Measurements from ENCODE around the gene IQSEC2.
A peak's percentile ranks its signal among the peaks of the same experiment; 100 is the strongest.

IQSEC2 gene

GRCh38 chrX:53294024-53294648 lies 12.8 kb upstream of the IQSEC2 start:
- no peak overlapping the region for H3K4me3 Mint-ChIP-seq
- no peaks in the 10 kb centered on the region for H3K27me3 Mint-ChIP-seq (ENCODE audit: low read depth)
- TF ChIP-seq CTCF (IDR thresholded peaks at IDR 0.05; ENCODE audit: unreplicated experiment in 3 of 3), result no peak
- H3K36me3 Mint-ChIP-seq (ENCODE audit: low read depth), result no peaks in the 10 kb centered on the region
- peaks cover 12% of the 10 kb centered on the region for H3K4me1 Mint-ChIP-seq
- H3K9me3 Mint-ChIP-seq, result peaks cover 5% of the 10 kb centered on the region
- no peak overlapping the region for H3K27ac Mint-ChIP-seq

- Mint-ChIP-seq H3K27me3 (ENCODE audit: low read depth) (no peaks in the 10 kb centered on the region), H3K9me3 (peaks cover 7% of the 10 kb centered on the region), H3K27ac (no peak overlapping the region), H3K4me3 (no peak overlapping the region), H3K4me1 (peaks cover 32% of the 10 kb centered on the region), H3K36me3 (ENCODE audit: low read depth) (no peaks in the 10 kb centered on the region)
- TF ChIP-seq CTCF (IDR thresholded peaks at IDR 0.05; ENCODE audit: unreplicated experiment in 3 of 3), result no peak
Measured at GRCh38 chrX:53291596-53291995, 10.2 kb upstream of the IQSEC2 start.

DNA sequence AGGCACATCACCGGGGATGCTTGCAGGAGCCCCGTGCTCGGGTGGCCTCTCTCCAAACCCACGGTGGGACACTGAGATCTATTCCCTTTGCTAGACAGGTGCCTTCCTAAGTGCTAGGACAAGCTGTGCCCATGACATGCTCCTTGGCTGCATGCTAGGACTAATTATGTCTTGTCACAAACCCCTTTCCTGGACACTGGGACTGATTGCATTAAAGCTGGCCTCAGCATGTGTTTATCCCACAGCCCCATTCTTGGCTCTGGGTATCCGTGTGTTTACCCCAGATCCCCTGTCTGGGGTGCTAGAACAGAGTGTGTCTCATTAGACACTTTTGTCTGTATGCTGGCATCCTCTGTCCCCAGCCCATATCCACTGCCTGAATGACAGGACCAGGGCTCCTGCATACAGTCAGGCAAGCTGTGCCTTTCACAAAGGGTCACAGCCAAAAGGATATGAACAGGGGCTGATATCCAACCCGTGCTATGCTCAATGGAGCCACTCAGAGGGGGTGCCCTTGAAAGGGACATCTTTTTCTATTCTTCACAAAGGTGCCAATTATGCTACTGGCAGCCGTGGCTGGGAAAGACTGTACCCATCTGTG lies 9.2 kb upstream of the IQSEC2 start:
- Mint-ChIP-seq H3K9me3 (peaks cover 7% of the 10 kb centered on the region), H3K27me3 (ENCODE audit: low read depth) (no peaks in the 10 kb centered on the region), H3K4me1 (peaks cover 38% of the 10 kb centered on the region), H3K36me3 (ENCODE audit: low read depth) (no peaks in the 10 kb centered on the region), H3K4me3 (no peak overlapping the region), H3K27ac (peak overlapping the region in 1 of 3 experiments; percentile 28)
- TF ChIP-seq CTCF (IDR thresholded peaks at IDR 0.05; ENCODE audit: unreplicated experiment in 3 of 3), result no peak

- Mint-ChIP-seq H3K9me3 (peaks cover 2% of the 10 kb centered on the region), H3K4me1 (peaks cover 58% of the 10 kb centered on the region), H3K36me3 (ENCODE audit: low read depth) (no peaks in the 10 kb centered on the region), H3K27ac (peak overlapping the region; percentile 50 to 87 (median 52)), H3K4me3 (no peak overlapping the region), H3K27me3 (ENCODE audit: low read depth) (no peaks in the 10 kb centered on the region)
- TF ChIP-seq CTCF (IDR thresholded peaks at IDR 0.05; ENCODE audit: unreplicated experiment in 3 of 3), result no peak
Measured at GRCh38 chrX:53288189-53288588, 6.8 kb upstream of the IQSEC2 start.

GRCh38 chrX:53287493-53288138 lies 6.2 kb upstream of the IQSEC2 start:
- Mint-ChIP-seq H3K4me3 (no peak overlapping the region), H3K27ac (peak overlapping the region; percentile 50 to 76 (median 59)), H3K36me3 (ENCODE audit: low read depth) (no peaks in the 10 kb centered on the region), H3K27me3 (ENCODE audit: low read depth) (no peaks in the 10 kb centered on the region), H3K4me1 (peaks cover 58% of the 10 kb centered on the region), H3K9me3 (peaks cover 2% of the 10 kb centered on the region)
- no peak for TF ChIP-seq CTCF (IDR thresholded peaks at IDR 0.05; ENCODE audit: unreplicated experiment in 3 of 3)

All from nephron (organoid).